ENCODE data around the gene HORMAD2. TPM values are rescaled to one million over a fixed set of nuclear protein-coding genes. Genes with fewer than 3 reads are reported as not detected.

Gene HORMAD2
- total RNA-seq, 3 donors from 2014 or later, result not detected

DNA sequence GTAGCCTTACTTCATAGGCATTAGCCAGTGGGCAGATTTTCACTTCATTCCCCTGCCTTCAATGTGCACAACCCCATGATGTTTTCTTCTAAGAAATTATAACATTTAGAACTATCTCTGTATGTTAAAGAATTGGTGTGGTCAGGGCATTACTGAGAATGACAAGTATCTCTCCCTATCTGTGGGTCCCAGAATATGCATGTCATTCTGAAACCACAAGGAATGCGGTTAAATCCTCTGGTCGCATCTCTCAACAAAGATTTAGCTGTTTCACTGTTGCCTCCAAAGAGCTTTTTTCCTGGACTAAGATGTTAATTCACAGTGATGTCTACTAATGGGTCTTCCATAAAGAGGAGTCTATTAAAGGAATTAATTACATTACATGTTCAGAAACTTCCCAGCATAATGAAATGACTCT, 103.6 kb downstream of the HORMAD2 start:
- H3K4me1 ChIP-seq, result no peaks in the 10 kb centered on the region
- no peaks in the 10 kb centered on the region for H3K27me3 ChIP-seq
- intact Hi-C loops (cut with DNase I; ENCODE audit: low total_unique reads), result no loop called here
- no peak overlapping the region for H3K4me3 ChIP-seq
- H3K27ac ChIP-seq, result no peak overlapping the region
- no peaks in the 10 kb centered on the region for H3K9me3 ChIP-seq
- TF ChIP-seq POLR2A (IDR thresholded peaks at IDR 0.05) (no peak), POLR2AphosphoS5 (IDR thresholded peaks at IDR 0.05) (no peak)
- TF ChIP-seq, protein P1, sequence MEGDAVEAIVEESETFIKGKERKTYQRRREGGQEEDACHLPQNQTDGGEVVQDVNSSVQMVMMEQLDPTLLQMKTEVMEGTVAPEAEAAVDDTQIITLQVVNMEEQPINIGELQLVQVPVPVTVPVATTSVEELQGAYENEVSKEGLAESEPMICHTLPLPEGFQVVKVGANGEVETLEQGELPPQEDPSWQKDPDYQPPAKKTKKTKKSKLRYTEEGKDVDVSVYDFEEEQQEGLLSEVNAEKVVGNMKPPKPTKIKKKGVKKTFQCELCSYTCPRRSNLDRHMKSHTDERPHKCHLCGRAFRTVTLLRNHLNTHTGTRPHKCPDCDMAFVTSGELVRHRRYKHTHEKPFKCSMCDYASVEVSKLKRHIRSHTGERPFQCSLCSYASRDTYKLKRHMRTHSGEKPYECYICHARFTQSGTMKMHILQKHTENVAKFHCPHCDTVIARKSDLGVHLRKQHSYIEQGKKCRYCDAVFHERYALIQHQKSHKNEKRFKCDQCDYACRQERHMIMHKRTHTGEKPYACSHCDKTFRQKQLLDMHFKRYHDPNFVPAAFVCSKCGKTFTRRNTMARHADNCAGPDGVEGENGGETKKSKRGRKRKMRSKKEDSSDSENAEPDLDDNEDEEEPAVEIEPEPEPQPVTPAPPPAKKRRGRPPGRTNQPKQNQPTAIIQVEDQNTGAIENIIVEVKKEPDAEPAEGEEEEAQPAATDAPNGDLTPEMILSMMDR (IDR thresholded peaks at IDR 0.05), result no peak
- H3K36me3 ChIP-seq, result no peaks in the 10 kb centered on the region
- DNase-seq (ENCODE audit: low spot score in 2 of 2), result no peak

DNA sequence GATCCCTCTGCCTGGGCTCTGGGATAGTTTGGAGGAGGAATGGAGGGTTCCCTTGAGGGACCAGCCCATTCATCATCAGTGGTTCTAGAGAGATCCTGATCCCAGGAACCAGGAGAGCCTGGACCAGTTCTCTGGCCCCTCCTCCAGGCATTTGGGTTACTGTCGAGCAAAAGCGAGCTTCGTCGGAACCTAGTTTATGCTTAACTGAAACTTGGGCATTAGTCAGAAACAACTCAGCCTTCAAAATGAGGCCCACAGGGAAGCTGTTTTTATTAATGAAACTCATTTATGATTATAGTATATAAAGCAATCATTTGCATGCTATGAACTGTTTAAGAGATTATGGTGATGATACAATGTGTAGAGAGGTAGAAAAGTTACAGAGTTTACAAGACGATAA, 104.9 kb downstream of the HORMAD2 start:
- no peaks in the 10 kb centered on the region for H3K27me3 ChIP-seq
- H3K9me3 ChIP-seq, result no peaks in the 10 kb centered on the region
- H3K4me3 ChIP-seq, result no peak overlapping the region
- TF ChIP-seq, protein P1 (IDR thresholded peaks at IDR 0.05), result no peak
- no peak for TF ChIP-seq POLR2AphosphoS5 (IDR thresholded peaks at IDR 0.05)
- no peak for TF ChIP-seq POLR2A (IDR thresholded peaks at IDR 0.05)
- no peaks in the 10 kb centered on the region for H3K4me1 ChIP-seq
- intact Hi-C loops (cut with DNase I; ENCODE audit: low total_unique reads), result no loop called here
- DNase-seq (ENCODE audit: low spot score in 2 of 2), result no peak
- no peaks in the 10 kb centered on the region for H3K36me3 ChIP-seq
- no peak overlapping the region for H3K27ac ChIP-seq

DNA sequence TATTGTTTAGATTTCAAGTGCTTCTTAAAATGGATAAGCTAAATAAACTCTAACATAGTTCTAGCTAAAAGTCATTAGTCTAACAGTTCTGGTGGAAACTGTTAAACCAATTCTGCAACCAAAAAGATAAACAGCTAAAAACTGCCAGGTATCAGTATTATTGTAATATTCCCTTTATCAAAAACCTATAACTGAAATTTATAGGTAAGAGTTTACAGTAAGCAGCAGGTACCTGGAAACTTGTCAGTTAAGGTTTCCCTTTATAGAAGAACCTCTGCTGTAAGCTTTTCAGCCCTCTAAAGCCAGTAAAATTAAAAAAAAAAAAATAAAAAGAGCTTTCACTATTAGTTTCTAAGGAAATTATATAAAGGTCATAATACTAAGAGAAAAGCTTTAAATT, 105.3 kb downstream of the HORMAD2 start:
- H3K9me3 ChIP-seq, result no peaks in the 10 kb centered on the region
- H3K27ac ChIP-seq, result no peak overlapping the region
- no peak for DNase-seq (ENCODE audit: low spot score in 2 of 2)
- TF ChIP-seq, protein P1 (IDR thresholded peaks at IDR 0.05), result no peak
- TF ChIP-seq POLR2AphosphoS5 (IDR thresholded peaks at IDR 0.05) (no peak), POLR2A (IDR thresholded peaks at IDR 0.05) (no peak)
- intact Hi-C loops (cut with DNase I; ENCODE audit: low total_unique reads), result no loop called here
- H3K4me3 ChIP-seq, result no peak overlapping the region
- no peaks in the 10 kb centered on the region for H3K27me3 ChIP-seq
- H3K36me3 ChIP-seq, result no peaks in the 10 kb centered on the region
- H3K4me1 ChIP-seq, result no peaks in the 10 kb centered on the region

DNA sequence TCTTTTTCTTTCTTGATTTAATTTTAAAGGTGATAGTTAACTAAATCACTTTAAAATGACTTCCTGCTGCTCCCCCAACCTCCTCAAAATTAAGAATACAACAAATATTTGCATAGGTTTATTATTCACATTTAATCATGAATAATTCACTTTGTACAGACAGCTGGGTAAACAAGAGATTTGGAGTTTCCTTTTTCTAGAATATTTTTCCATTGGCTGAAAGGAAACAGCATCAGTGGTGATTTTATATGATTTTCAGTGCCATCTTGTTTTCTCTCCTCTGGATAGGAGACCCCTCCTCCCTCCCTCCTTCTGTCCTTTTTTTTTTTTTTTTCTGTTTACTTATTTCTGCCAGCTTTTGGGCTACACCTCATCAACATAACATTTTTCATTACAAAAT, 105.8 kb downstream of the HORMAD2 start:
- intact Hi-C loops (cut with DNase I; ENCODE audit: low total_unique reads), result no loop called here
- no peak overlapping the region for H3K27ac ChIP-seq
- no peaks in the 10 kb centered on the region for H3K9me3 ChIP-seq
- DNase-seq (ENCODE audit: low spot score in 2 of 2), result no peak
- no peak overlapping the region for H3K4me3 ChIP-seq
- no peaks in the 10 kb centered on the region for H3K4me1 ChIP-seq
- H3K36me3 ChIP-seq, result no peaks in the 10 kb centered on the region
- H3K27me3 ChIP-seq, result no peaks in the 10 kb centered on the region
- TF ChIP-seq POLR2A (IDR thresholded peaks at IDR 0.05) (no peak), POLR2AphosphoS5 (IDR thresholded peaks at IDR 0.05) (no peak)
- TF ChIP-seq, protein P1 (IDR thresholded peaks at IDR 0.05), result no peak

DNA sequence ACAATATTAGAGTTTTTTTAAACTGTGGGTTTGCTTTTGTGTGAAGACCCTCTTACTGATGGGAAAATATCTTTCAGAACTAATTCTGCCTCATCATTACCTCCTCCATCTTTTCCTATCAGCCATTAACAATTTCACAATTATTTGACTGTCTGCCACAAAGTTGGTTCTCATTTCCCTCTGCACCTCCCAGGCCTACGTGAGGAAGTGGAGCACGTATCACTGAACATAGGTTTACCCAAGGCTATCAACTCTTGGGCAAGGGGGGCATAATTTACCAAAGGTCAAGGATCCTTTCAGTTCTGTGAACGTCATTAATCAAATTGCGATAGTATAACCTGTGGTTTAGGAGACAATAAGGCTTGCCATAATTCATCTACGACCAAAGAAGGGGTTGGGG, 106.2 kb downstream of the HORMAD2 start:
- Histone ChIP-seq H3K9me3 (no peaks in the 10 kb centered on the region), H3K36me3 (no peaks in the 10 kb centered on the region), H3K27me3 (no peaks in the 10 kb centered on the region), H3K4me1 (no peaks in the 10 kb centered on the region), H3K27ac (no peak overlapping the region), H3K4me3 (no peak overlapping the region)
- no peak for DNase-seq (ENCODE audit: low spot score in 2 of 2)
- intact Hi-C loops (cut with DNase I; ENCODE audit: low total_unique reads), result no loop called here
- TF ChIP-seq POLR2A (IDR thresholded peaks at IDR 0.05) (no peak), POLR2AphosphoS5 (IDR thresholded peaks at IDR 0.05) (no peak)
- TF ChIP-seq, protein P1 (IDR thresholded peaks at IDR 0.05), result no peak
